ENCODE data around the gene SMIM21.

- TF ChIP-seq CTCF (IDR thresholded peaks at IDR 0.05) (no peak), POLR2A (IDR thresholded peaks at IDR 0.05) (no peak)
These were observed 48.9 kb downstream of the SMIM21 start for GRCh38 chr18:75378376-75379315.
